IMR-90 (cell line): ENCODE data around the gene MAP3K15. TPM values are rescaled to one million over a fixed set of nuclear protein-coding genes. Genes with fewer than 3 reads are reported as not detected.

ENCODE experiments used
- ATAC-seq: fragments of 200-7000 bp; cut with Tn5 transposase; 2 replicates; pipeline ENCODE4 v1.9.1; 2020; ENCODE audit warnings: low read depth, mild to moderate bottlenecking, moderate library complexity
- BruUV-seq: library from RNA; stranded (reverse); fragments of 400-500 nt; replicated peaks from 2 replicates; lab custom pipeline; 2021; lab: Mats Ljungman, UMichigan
- CTCF ChIA-PET: fragments of 300-600 bp; formaldehyde crosslinking; extraction: SDS; loops from one replicate; lab custom pipeline; 2021; ENCODE audit warnings: antibody characterized with exemption; lab: Yijun Ruan, JAX
- POLR2A ChIA-PET: fragments of 300-600 bp; sonication (Branson Sonifier 250); formaldehyde crosslinking; loops from one replicate; lab custom pipeline; 2022; ENCODE audit warnings: antibody characterized with exemption; ENCODE audit not compliant: unreplicated experiment; lab: Charles Lee
- DNase-seq: peaks from one replicate; pipeline ENCODE4 v3.0.0; 2013
- H2AFZ ChIP-seq: replicated peaks from 2 replicates; pipeline ENCODE3; 2013; ENCODE audit warnings: low read length, mild to moderate bottlenecking; ENCODE audit not compliant: poor library complexity
- H2AK5ac ChIP-seq: 2 replicates; pipeline ENCODE4 v1.6.1; 2013; ENCODE audit warnings: low read depth, low read length, inconsistent platforms
- H2AK9ac ChIP-seq: replicated peaks from 2 replicates; pipeline ENCODE3; 2013; ENCODE audit warnings: mild to moderate bottlenecking, low read depth, low read length, moderate library complexity; ENCODE audit not compliant: poor library complexity
- H2BK120ac ChIP-seq: 2 replicates; pipeline ENCODE4 v1.6.1; 2013; ENCODE audit warnings: low read depth, low read length, inconsistent platforms
- H2BK15ac ChIP-seq: 3 replicates; pipeline ENCODE4 v1.6.1; 2013; ENCODE audit warnings: low read depth, low read length, inconsistent platforms
- H2BK20ac ChIP-seq: 2 replicates; pipeline ENCODE4 v1.6.1; 2013; ENCODE audit warnings: low read depth, mild to moderate bottlenecking, inconsistent platforms, low read length, moderate library complexity
- H2BK5ac ChIP-seq: 2 replicates; pipeline ENCODE4 v1.6.1; 2013; ENCODE audit warnings: mild to moderate bottlenecking, low read depth, low read length, inconsistent platforms; ENCODE audit not compliant: poor library complexity, severe bottlenecking
- H3K14ac ChIP-seq: replicated peaks from 2 replicates; pipeline ENCODE4 v1.6.1; 2013; ENCODE audit warnings: low read depth, low read length, inconsistent platforms
- H3K18ac ChIP-seq: 2 replicates; pipeline ENCODE4 v1.6.1; 2013; ENCODE audit warnings: low read depth, low read length, control low read depth
- H3K23ac ChIP-seq: 2 replicates; pipeline ENCODE4 v1.6.1; 2013; ENCODE audit warnings: low read depth, low read length, inconsistent platforms
- H3K27ac ChIP-seq: 2 replicates; pipeline ENCODE4 v1.5.1; 2013; ENCODE audit warnings: mild to moderate bottlenecking, control low read depth, low read length; ENCODE audit not compliant: insufficient read depth
- H3K27me3 ChIP-seq: 2 replicates; pipeline ENCODE4 v1.6.1; 2013; ENCODE audit warnings: low read length; ENCODE audit not compliant: control insufficient read depth, insufficient read depth
- H3K36me3 ChIP-seq: 2 replicates; pipeline ENCODE4 v1.6.1; 2013; ENCODE audit warnings: low read length, mixed read lengths; ENCODE audit not compliant: control insufficient read depth, insufficient read depth
- H3K4ac ChIP-seq: 2 replicates; pipeline ENCODE4 v1.6.1; 2013; ENCODE audit warnings: low read depth, low read length, inconsistent platforms
- H3K4me1 ChIP-seq: 2 replicates; pipeline ENCODE4 v1.6.1; 2013; ENCODE audit warnings: low read length, mixed read lengths; ENCODE audit not compliant: control insufficient read depth, insufficient read depth
- H3K4me2 ChIP-seq: 2 replicates; pipeline ENCODE4 v1.6.1; 2013; ENCODE audit warnings: low read depth, mild to moderate bottlenecking, control low read depth, low read length, moderate library complexity
- H3K4me3 ChIP-seq: 2 replicates; pipeline ENCODE4 v1.5.1; 2013; ENCODE audit warnings: low read depth, mild to moderate bottlenecking, control low read depth, low read length, moderate library complexity; ENCODE audit not compliant: insufficient read depth
- H3K56ac ChIP-seq: 2 replicates; pipeline ENCODE4 v1.6.1; 2013; ENCODE audit warnings: low read length, inconsistent platforms; ENCODE audit not compliant: insufficient read depth; ENCODE audit errors: extremely low read depth
- H3K79me1 ChIP-seq, 2 experiments: 2 replicates each; pipeline ENCODE4 v1.6.1; 2013; ENCODE audit warnings: low read length in 2 of 2, inconsistent platforms in 1 of 2, low read depth in 1 of 2
- H3K9ac ChIP-seq: 2 replicates; pipeline ENCODE4 v1.6.1; 2013; ENCODE audit warnings: low read depth, low read length, control low read depth
- H3K9me1 ChIP-seq: 2 replicates; pipeline ENCODE4 v1.6.1; 2013; ENCODE audit warnings: low read length, inconsistent platforms; ENCODE audit not compliant: insufficient read depth
- H3K9me3 ChIP-seq: 2 replicates; pipeline ENCODE4 v1.6.1; 2013; ENCODE audit warnings: low read length; ENCODE audit not compliant: control insufficient read depth, insufficient read depth
- H4K20me1 ChIP-seq: 2 replicates; pipeline ENCODE4 v1.6.1; 2013; ENCODE audit warnings: low read length, inconsistent platforms; ENCODE audit not compliant: insufficient read depth
- H4K5ac ChIP-seq: 2 replicates; pipeline ENCODE4 v1.6.1; 2013; ENCODE audit warnings: mild to moderate bottlenecking, low read depth, low read length, control low read depth
- H4K8ac ChIP-seq, 2 experiments: 2 replicates each; pipeline ENCODE4 v1.6.1; 2013; ENCODE audit warnings: low read depth in 2 of 2, low read length in 2 of 2, control low read depth in 1 of 2, inconsistent platforms in 1 of 2
- H4K91ac ChIP-seq: 2 replicates; pipeline ENCODE4 v1.6.1; 2013; ENCODE audit warnings: low read depth, low read length, inconsistent platforms; ENCODE audit not compliant: insufficient read depth
- BHLHE40 ChIP-seq: fragments of 150-350 bp; IDR thresholded peaks from 2 replicates; pipeline ENCODE4 v1.6.1; 2016; ENCODE audit warnings: mild to moderate bottlenecking, low read depth, low read length
- CHD1 ChIP-seq: IDR thresholded peaks from 2 replicates; pipeline ENCODE4 v1.6.1; 2012; ENCODE audit warnings: low read depth, low read length, improper control_type of control experiment
- MAFK ChIP-seq: IDR thresholded peaks from 2 replicates; pipeline ENCODE4 v1.6.1; 2012; ENCODE audit warnings: low read depth, low read length, improper control_type of control experiment
- NFE2L2 ChIP-seq: fragments of 150-350 bp; IDR thresholded peaks from 2 replicates; pipeline ENCODE4 v1.6.1; 2016; ENCODE audit warnings: low read depth, mild to moderate bottlenecking, low read length
- RCOR1 ChIP-seq: IDR thresholded peaks from 2 replicates; pipeline ENCODE4 v1.6.1; 2012; ENCODE audit warnings: mild to moderate bottlenecking, low read length, improper control_type of control experiment; ENCODE audit not compliant: insufficient replicate concordance
- RFX5 ChIP-seq: IDR thresholded peaks from 2 replicates; pipeline ENCODE4 v1.8.0; 2012; ENCODE audit warnings: low read depth, mild to moderate bottlenecking, low read length, moderate library complexity
- SMC3 ChIP-seq: fragments of 150-350 bp; IDR thresholded peaks from 2 replicates; pipeline ENCODE4 v1.6.1; 2016; ENCODE audit warnings: low read depth, mild to moderate bottlenecking, antibody characterized with exemption, low read length, moderate library complexity
- USF2 ChIP-seq: fragments of 150-350 bp; IDR thresholded peaks from 2 replicates; pipeline ENCODE4 v1.6.1; 2017; ENCODE audit warnings: mild to moderate bottlenecking, antibody characterized with exemption, low read length, low read depth
- WGBS, 2 experiments: methylation state at CpG; one replicate each; pipeline versions ENCODE4 v1.1.5 to v1.1.7; 2013; ENCODE audit warnings: missing lambda C conversion rate in 2 of 2; ENCODE audit not compliant: insufficient read length in 1 of 2; ENCODE audit errors: extremely low coverage in 2 of 2; 5-methylcytosine and 5-hydroxymethylcytosine counted together
- dilution Hi-C: fragments of 300-500 bp; cut with HindIII; formaldehyde crosslinking; loops from one replicate; pipeline ENCODE4 v1.14.3; 2018; ENCODE audit warnings: low sequenced_read_pairs; ENCODE audit not compliant: unreplicated experiment
- in situ Hi-C: fragments of 300-500 bp; cut with MboI; formaldehyde crosslinking; loops from 3 replicates; pipeline ENCODE4 v1.14.3; 2019; ENCODE audit warnings: low sequenced_read_pairs, inconsistent platforms, mixed read lengths
- intact Hi-C: fragments of 100-400 bp; cut with micrococcal nuclease; formaldehyde crosslinking; loops from 2 replicates; pipeline ENCODE4 v1.10.0; 2022
- polyA plus RNA-seq, 3 experiments: library from polyadenylated mRNA; depleted of rRNA; stranded (reverse); fragments of >200 nt; gene quantifications; 2 replicates each; pipeline ENCODE4 v1.2.3, GENCODE V29; 2012; ENCODE audit warnings: low replicate concordance in 1 of 3
- total RNA-seq: library from RNA; depleted of rRNA; stranded (reverse); fragments of >200 nt; gene quantifications from 2 replicates; pipeline ENCODE4 v1.2.3, GENCODE V29; 2012

Gene MAP3K15
- total and polyA plus RNA-seq, 2 of the 4 experiments (the other 2 are of a cell fraction), result under 0.01 to 0.10 TPM

GRCh38 chrX:19347916-19348315 lies 167.4 kb downstream of the MAP3K15 start:
- H2BK120ac ChIP-seq, result no peak overlapping the region
- no peak overlapping the region for H2BK15ac ChIP-seq
- H2AK5ac ChIP-seq, result no peak overlapping the region
- H3K9me1 ChIP-seq, result no peaks in the 10 kb centered on the region
- H2BK5ac ChIP-seq, result no peak overlapping the region
- no peak overlapping the region for H3K4ac ChIP-seq
- POLR2A ChIA-PET, result no interaction called here
- CTCF ChIA-PET, result no interaction called here
- dilution Hi-C loops (no loop called here), intact Hi-C loops (no loop called here), in situ Hi-C loops (no loop called here)
- H3K36me3 ChIP-seq, result peaks cover 8% of the 10 kb centered on the region; the same call in 1 of the 2 replicates
- no CpG with 5 or more reads among the region's 3 CpGs for WGBS, 2 experiments
- no peak overlapping the region for H2AFZ ChIP-seq
- H3K14ac ChIP-seq, result no peak overlapping the region
- TF ChIP-seq RCOR1 (no peak), NFE2L2 (no peak), MAFK (no peak), CHD1 (no peak), RFX5 (no peak), SMC3 (no peak), BHLHE40 (no peak), USF2 (no peak)
- H4K8ac ChIP-seq, result no peak overlapping the region
- no peaks in the 10 kb centered on the region for H3K27me3 ChIP-seq
- no peak overlapping the region for H3K18ac ChIP-seq
- no peak overlapping the region for H3K9ac ChIP-seq
- H3K23ac ChIP-seq, result no peak overlapping the region
- ATAC-seq (no peak), DNase-seq (peak; percentile 25)
- H4K91ac ChIP-seq, result no peak overlapping the region
- no peaks in the 10 kb centered on the region for H3K9me3 ChIP-seq
- H3K4me1 ChIP-seq, result peaks cover 2% of the 10 kb centered on the region; the same call in 1 of the 2 replicates
- H4K20me1 ChIP-seq, result peaks cover 3% of the 10 kb centered on the region; the same call in 1 of the 2 replicates
- H3K79me1 ChIP-seq, result no peaks in the 10 kb centered on the region
- H3K27ac ChIP-seq, result no peak overlapping the region
- H4K5ac ChIP-seq, result no peak overlapping the region
- BruUV-seq, result no TSS peak
- H3K4me3 ChIP-seq, result no peak overlapping the region
- no peak overlapping the region for H3K4me2 ChIP-seq
- H3K56ac ChIP-seq, result no peak overlapping the region
- no peak overlapping the region for H2BK20ac ChIP-seq
- no peak overlapping the region for H2AK9ac ChIP-seq
